ENCODE results near the gene SIL1. TPM values are rescaled to one million over a fixed set of nuclear protein-coding genes. Genes with fewer than 3 reads are reported as not detected.
"Not testable (repeated sequence)": the region's sequence is repeated elsewhere in the genome, so short reads cannot be mapped to it uniquely, and the experiment has no call there.

The SIL1 gene
- total RNA-seq, 2 donors from 2014 or later, result 17.2 to 20.2 TPM

DNA sequence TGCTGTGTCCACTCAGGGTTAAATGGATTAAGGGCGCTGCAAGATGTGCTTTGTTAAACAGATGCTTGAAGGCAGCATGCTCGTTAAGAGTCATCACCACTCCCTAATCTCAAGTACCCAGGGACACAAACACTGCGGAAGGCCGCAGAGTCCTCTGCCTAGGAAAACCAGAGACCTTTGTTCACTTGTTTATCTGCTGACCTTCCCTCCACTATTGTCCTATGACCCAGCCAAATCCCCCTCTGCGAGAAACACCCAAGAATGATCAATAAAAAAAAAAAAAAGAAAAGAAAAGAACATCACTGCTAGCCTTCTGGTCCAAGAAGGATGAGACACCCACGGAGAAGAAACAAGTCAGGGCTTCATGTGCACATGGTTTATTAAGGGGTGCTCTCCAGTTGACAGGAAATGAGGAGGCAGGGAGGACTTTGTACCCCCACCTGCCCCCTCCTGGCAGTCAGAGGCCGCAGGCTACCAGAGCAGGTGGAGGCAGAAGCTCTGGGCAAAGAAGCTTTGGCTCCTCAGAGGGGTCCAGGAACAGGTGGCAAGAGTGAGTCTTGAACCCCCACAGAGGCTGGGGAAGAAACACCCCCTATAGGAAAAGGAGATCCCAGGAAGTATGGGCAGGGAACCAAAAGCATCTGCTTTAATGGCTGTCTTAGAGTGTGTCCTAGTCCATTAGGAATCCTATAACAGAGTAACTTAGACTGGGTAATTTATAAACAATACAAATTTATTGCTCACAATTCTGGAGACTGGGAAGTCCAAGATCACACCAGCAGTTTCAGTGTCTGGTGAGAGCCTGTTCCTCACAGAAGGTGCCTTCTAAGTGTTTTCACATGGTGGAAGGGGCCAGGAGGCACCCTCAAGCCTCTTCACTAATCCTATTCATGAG, 140.9 kb downstream of the SIL1 start:
- not testable (repeated sequence) for H3K4me1 ChIP-seq (ENCODE audit: control insufficient read depth, insufficient read depth, low read length); H3K4me3 ChIP-seq (ENCODE audit: low read length); H3K9ac ChIP-seq (ENCODE audit: extremely low read depth, low read length, poor library complexity, severe bottlenecking); H3K27me3 ChIP-seq (ENCODE audit: control insufficient read depth, insufficient read depth, low read length, poor library complexity, severe bottlenecking); H3K27ac Mint-ChIP-seq; H3K27ac ChIP-seq (ENCODE audit: low read depth, low read length); H3K27me3 Mint-ChIP-seq (ENCODE audit: insufficient read depth); H3K4me3 Mint-ChIP-seq; DNase-seq; H3K9me3 ChIP-seq (ENCODE audit: control insufficient read depth, low read length); H3K36me3 Mint-ChIP-seq (ENCODE audit: low read depth); H3K36me3 ChIP-seq (ENCODE audit: control insufficient read depth, insufficient read depth, low read length)
- Mint-ChIP-seq H3K4me1 (peaks cover 27% of the 10 kb centered on the region), H3K9me3 (peaks cover 25% of the 10 kb centered on the region)
- WGBS, 2 experiments (ENCODE audit: insufficient coverage in 1 of 2, insufficient read length in 1 of 2), result 94 to 100% methylated on average over 1 to 2 of the region's 7 CpGs
- TF ChIP-seq, protein P1, sequence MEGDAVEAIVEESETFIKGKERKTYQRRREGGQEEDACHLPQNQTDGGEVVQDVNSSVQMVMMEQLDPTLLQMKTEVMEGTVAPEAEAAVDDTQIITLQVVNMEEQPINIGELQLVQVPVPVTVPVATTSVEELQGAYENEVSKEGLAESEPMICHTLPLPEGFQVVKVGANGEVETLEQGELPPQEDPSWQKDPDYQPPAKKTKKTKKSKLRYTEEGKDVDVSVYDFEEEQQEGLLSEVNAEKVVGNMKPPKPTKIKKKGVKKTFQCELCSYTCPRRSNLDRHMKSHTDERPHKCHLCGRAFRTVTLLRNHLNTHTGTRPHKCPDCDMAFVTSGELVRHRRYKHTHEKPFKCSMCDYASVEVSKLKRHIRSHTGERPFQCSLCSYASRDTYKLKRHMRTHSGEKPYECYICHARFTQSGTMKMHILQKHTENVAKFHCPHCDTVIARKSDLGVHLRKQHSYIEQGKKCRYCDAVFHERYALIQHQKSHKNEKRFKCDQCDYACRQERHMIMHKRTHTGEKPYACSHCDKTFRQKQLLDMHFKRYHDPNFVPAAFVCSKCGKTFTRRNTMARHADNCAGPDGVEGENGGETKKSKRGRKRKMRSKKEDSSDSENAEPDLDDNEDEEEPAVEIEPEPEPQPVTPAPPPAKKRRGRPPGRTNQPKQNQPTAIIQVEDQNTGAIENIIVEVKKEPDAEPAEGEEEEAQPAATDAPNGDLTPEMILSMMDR (conservative IDR thresholded peaks at IDR 0.05), result peak; percentile 26

DNA sequence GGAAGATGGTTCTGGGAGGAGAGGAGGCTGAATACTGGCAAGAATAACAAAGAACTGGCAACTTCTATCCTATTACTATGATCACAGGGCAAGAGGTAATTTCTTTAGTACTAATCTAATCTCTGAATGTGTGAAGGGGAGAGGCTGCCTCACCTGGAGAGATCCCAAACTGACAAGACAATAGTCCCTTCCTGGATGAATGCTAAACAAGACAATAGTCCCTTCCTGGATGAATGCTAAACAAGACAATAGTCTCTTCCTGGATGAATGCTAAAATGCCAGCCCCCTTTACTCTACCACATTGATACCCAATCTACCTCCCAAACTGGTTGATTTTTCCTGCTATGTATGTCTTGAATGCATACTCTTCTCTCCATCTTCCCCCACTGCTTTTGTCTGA, 145.2 kb downstream of the SIL1 start:
- no peaks in the 10 kb centered on the region for H3K36me3 ChIP-seq (ENCODE audit: control insufficient read depth, insufficient read depth, low read length)
- no peak overlapping the region for H3K27ac ChIP-seq (ENCODE audit: low read depth, low read length)
- H3K27ac Mint-ChIP-seq, result no peak overlapping the region
- H3K27me3 Mint-ChIP-seq (ENCODE audit: insufficient read depth), result no peaks in the 10 kb centered on the region
- H3K9ac ChIP-seq (ENCODE audit: extremely low read depth, low read length, poor library complexity, severe bottlenecking), result no peak overlapping the region
- H3K4me3 ChIP-seq (ENCODE audit: low read length), result no peak overlapping the region
- H3K27me3 ChIP-seq (ENCODE audit: control insufficient read depth, insufficient read depth, low read length, poor library complexity, severe bottlenecking), result no peaks in the 10 kb centered on the region
- H3K9me3 Mint-ChIP-seq, result peaks cover 25% of the 10 kb centered on the region
- peaks cover 29% of the 10 kb centered on the region for H3K4me1 Mint-ChIP-seq
- peaks cover 9% of the 10 kb centered on the region for H3K9me3 ChIP-seq (ENCODE audit: control insufficient read depth, low read length)
- DNase-seq, result no peak
- H3K36me3 Mint-ChIP-seq (ENCODE audit: low read depth), result peaks cover 1% of the 10 kb centered on the region
- TF ChIP-seq, protein P1 (conservative IDR thresholded peaks at IDR 0.05), result no peak
- no peak overlapping the region for H3K4me3 Mint-ChIP-seq
- peaks cover 12% of the 10 kb centered on the region for H3K4me1 ChIP-seq (ENCODE audit: control insufficient read depth, insufficient read depth, low read length)

DNA sequence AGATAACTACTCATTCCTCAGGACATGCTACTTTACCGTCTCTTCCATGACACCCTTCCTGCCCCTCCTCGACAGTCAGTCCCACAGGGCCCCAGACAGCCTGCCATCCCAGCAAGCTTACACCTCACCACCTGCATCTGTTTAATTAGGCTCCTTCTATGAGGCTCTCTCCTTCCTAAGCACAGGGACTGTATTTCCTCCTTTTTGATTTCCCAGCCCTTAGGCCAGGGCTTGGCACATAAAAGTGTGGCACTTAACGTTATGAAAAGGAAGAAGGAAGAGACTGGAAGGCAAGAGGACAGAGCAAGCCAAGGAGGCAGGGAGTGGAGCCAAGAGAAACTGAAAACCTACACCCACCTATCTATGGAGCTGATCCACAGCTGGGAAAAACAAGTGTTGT, 146.8 kb downstream of the SIL1 start:
- Histone ChIP-seq H3K9me3 (ENCODE audit: control insufficient read depth, low read length) (peaks cover 9% of the 10 kb centered on the region), H3K9ac (ENCODE audit: extremely low read depth, low read length, poor library complexity, severe bottlenecking) (no peak overlapping the region), H3K36me3 (ENCODE audit: control insufficient read depth, insufficient read depth, low read length) (no peaks in the 10 kb centered on the region), H3K27me3 (ENCODE audit: control insufficient read depth, insufficient read depth, low read length, poor library complexity, severe bottlenecking) (no peaks in the 10 kb centered on the region), H3K4me1 (ENCODE audit: control insufficient read depth, insufficient read depth, low read length) (peaks cover 12% of the 10 kb centered on the region), H3K27ac (ENCODE audit: low read depth, low read length) (no peak overlapping the region), H3K4me3 (ENCODE audit: low read length) (no peak overlapping the region)
- Mint-ChIP-seq H3K4me1 (peaks cover 27% of the 10 kb centered on the region), H3K4me3 (no peak overlapping the region), H3K27me3 (ENCODE audit: insufficient read depth) (no peaks in the 10 kb centered on the region), H3K36me3 (ENCODE audit: low read depth) (no peaks in the 10 kb centered on the region), H3K27ac (no peak overlapping the region), H3K9me3 (peaks cover 15% of the 10 kb centered on the region)
- TF ChIP-seq, protein P1 (conservative IDR thresholded peaks at IDR 0.05), result no peak
- WGBS, 2 experiments (ENCODE audit: insufficient coverage in 1 of 2, insufficient read length in 1 of 2), result 91 to 100% methylated on average over 3 of the region's 3 CpGs
- no peak for DNase-seq

All from endodermal cell (in vitro differentiated cells).